B cell (primary cell): ENCODE results near the gene PEX13. TPM values are rescaled to one million over a fixed set of nuclear protein-coding genes. Genes with fewer than 3 reads are reported as not detected.

Experiments
- ATAC-seq: fragments of 200-7000 bp; cut with Tn5 transposase; one replicate; pipeline ENCODE4 v1.10.0; 2021; ENCODE audit warnings: low read depth, mild to moderate bottlenecking, moderate number of reproducible peaks, moderate library complexity
- CTCF ChIA-PET: fragments of 350-600 bp; sonication (Branson Sonifier 250); formaldehyde crosslinking; loops from one replicate; lab custom pipeline; 2021; ENCODE audit warnings: antibody characterized with exemption, inconsistent platforms; lab: Charles Lee
- POLR2A ChIA-PET: fragments of 350-600 bp; sonication (Branson Sonifier 250); formaldehyde crosslinking; loops from one replicate; lab custom pipeline; 2021; ENCODE audit warnings: antibody characterized with exemption; lab: Charles Lee
- DNase-seq: peaks from one replicate; pipeline ENCODE4 v3.0.0; 2013
- H2AFZ ChIP-seq: 2 replicates; pipeline ENCODE4 v1.6.1; 2012; ENCODE audit warnings: mild to moderate bottlenecking, low read depth, low read length; ENCODE audit not compliant: insufficient read depth, poor library complexity, severe bottlenecking
- H3K27ac ChIP-seq, 2 donors: 1 replicate in 1 of 2; 2 replicates in 1 of 2; pipeline ENCODE4 v1.5.1; 2012 to 2013; ENCODE audit warnings: low read length in 2 of 2, mild to moderate bottlenecking in 2 of 2, moderate library complexity in 1 of 2
- H3K27me3 ChIP-seq, 4 experiments: fragments of 200-600 bp in 1 of 4; sonication (generic) in 1 of 4; replicated peaks in 1 of 4; 1 replicate in 2 of 4; 2 replicates in 2 of 4; pipeline versions ENCODE4 v1.6.1 to v1.7.0; 2013 to 2016; ENCODE audit warnings: low read length in 3 of 4, mild to moderate bottlenecking in 2 of 4, mixed read lengths in 1 of 4, moderate library complexity in 1 of 4; ENCODE audit not compliant: insufficient read depth in 4 of 4, control insufficient read depth in 3 of 4; ENCODE audit errors: control extremely low read depth in 1 of 4
- H3K36me3 ChIP-seq, 2 experiments: replicated peaks in 1 of 2; 1 replicate in 1 of 2; 2 replicates in 1 of 2; pipeline versions ENCODE4 v1.6.1 to v1.7.1; 2013; ENCODE audit warnings: low read length in 1 of 2; ENCODE audit not compliant: insufficient read depth in 2 of 2, control insufficient read depth in 1 of 2; ENCODE audit errors: control extremely low read depth in 1 of 2, extremely low read depth in 1 of 2
- H3K4me1 ChIP-seq, 2 donors: fragments of 200-600 bp in 1 of 2; sonication (generic) in 1 of 2; 1 replicate in 1 of 2; 2 replicates in 1 of 2; pipeline versions ENCODE4 v1.5.1 to v1.6.1; 2013 to 2017; ENCODE audit warnings: low read length in 2 of 2; ENCODE audit not compliant: control insufficient read depth in 2 of 2, insufficient read depth in 2 of 2
- H3K4me2 ChIP-seq: replicated peaks from 2 replicates; pipeline ENCODE3; 2012; ENCODE audit warnings: mild to moderate bottlenecking, low read depth, low read length; ENCODE audit not compliant: poor library complexity, severe bottlenecking
- H3K4me3 ChIP-seq, 5 experiments: fragments of 200-600 bp in 1 of 5; sonication (generic) in 1 of 5; 1 replicate in 3 of 5; 2 replicates in 2 of 5; pipeline versions ENCODE4 v1.5.1 to v1.7.0; 2011 to 2016; ENCODE audit warnings: low read length in 4 of 5, mild to moderate bottlenecking in 4 of 5, low read depth in 2 of 5, control low read depth in 1 of 5, moderate library complexity in 1 of 5; ENCODE audit not compliant: insufficient read depth in 1 of 5; ENCODE audit errors: control extremely low read depth in 1 of 5, extremely low read depth in 1 of 5
- H3K79me2 ChIP-seq: fragments of 200-600 bp; sonication (generic); one replicate; pipeline ENCODE4 v1.6.0; 2016; ENCODE audit warnings: low read length; ENCODE audit not compliant: control insufficient read depth, insufficient read depth
- H3K9ac ChIP-seq: fragments of 200-600 bp; sonication (generic); 2 replicates; pipeline ENCODE4 v1.6.1; 2017; ENCODE audit warnings: mild to moderate bottlenecking, low read length, moderate library complexity
- H3K9me3 ChIP-seq, 3 donors: one replicate each; pipeline versions ENCODE4 v1.6.1 to v1.7.1; 2013; ENCODE audit warnings: low read length in 2 of 3; ENCODE audit not compliant: control insufficient read depth in 2 of 3, insufficient read depth in 1 of 3; ENCODE audit errors: control extremely low read depth in 1 of 3
- H4K20me1 ChIP-seq: 2 replicates; pipeline ENCODE4 v1.6.0; 2012; ENCODE audit warnings: mild to moderate bottlenecking, low read length; ENCODE audit not compliant: insufficient read depth, control insufficient read depth, poor library complexity, severe bottlenecking
- H3K27ac Mint-ChIP-seq: one replicate; pipeline ENCODE4 v1.8.0; 2021; ENCODE audit warnings: mixed read lengths
- H3K27me3 Mint-ChIP-seq: one replicate; pipeline ENCODE4 v1.8.0; 2021; ENCODE audit warnings: mixed read lengths
- H3K4me1 Mint-ChIP-seq: one replicate; pipeline ENCODE4 v1.8.0; 2021; ENCODE audit warnings: mixed read lengths
- H3K4me3 Mint-ChIP-seq: one replicate; pipeline ENCODE4 v1.8.0; 2021; ENCODE audit warnings: mixed read lengths
- H3K9me3 Mint-ChIP-seq: one replicate; pipeline ENCODE4 v1.8.0; 2022; ENCODE audit warnings: mixed read lengths; ENCODE audit not compliant: insufficient read depth
- CTCF ChIP-seq: fragments of 200-600 bp; IDR thresholded peaks from one replicate; pipeline ENCODE4 v1.8.0; 2022; ENCODE audit warnings: antibody characterized with exemption, mild to moderate bottlenecking
- EZH2 ChIP-seq: IDR thresholded peaks from 2 replicates; pipeline ENCODE4 v1.6.1; 2012; ENCODE audit warnings: borderline replicate concordance, low read depth, mild to moderate bottlenecking, moderate library complexity, low read length; ENCODE audit not compliant: insufficient read depth, poor library complexity, severe bottlenecking
- WGBS: methylation state at CpG from one replicate; pipeline ENCODE4 v1.1.5; 2013; ENCODE audit warnings: missing lambda C conversion rate; ENCODE audit not compliant: insufficient coverage; 5-methylcytosine and 5-hydroxymethylcytosine counted together
- intact Hi-C: fragments of 100-400 bp; cut with micrococcal nuclease; formaldehyde crosslinking; loops from one replicate; pipeline ENCODE4 v1.10.0; 2022
- polyA plus RNA-seq: library from polyadenylated mRNA; depleted of rRNA; stranded (reverse); fragments of >200 nt; gene quantifications from 2 replicates; pipeline ENCODE4 v1.2.3, GENCODE V29; 2012
- total RNA-seq, 2 donors: library from RNA; stranded (reverse); fragments of 120-200 nt in 1 of 2; gene quantifications; 1 replicate in 1 of 2; 2 replicates in 1 of 2; pipeline versions ENCODE4 v1.2.3 to v1.2.4, GENCODE V29; 2013 to 2022

PEX13 gene
- total and polyA plus RNA-seq, 2 donors (not counting 1 experiment from before 2014, with no cell fraction given), result 6.1 to 19.8 TPM

DNA sequence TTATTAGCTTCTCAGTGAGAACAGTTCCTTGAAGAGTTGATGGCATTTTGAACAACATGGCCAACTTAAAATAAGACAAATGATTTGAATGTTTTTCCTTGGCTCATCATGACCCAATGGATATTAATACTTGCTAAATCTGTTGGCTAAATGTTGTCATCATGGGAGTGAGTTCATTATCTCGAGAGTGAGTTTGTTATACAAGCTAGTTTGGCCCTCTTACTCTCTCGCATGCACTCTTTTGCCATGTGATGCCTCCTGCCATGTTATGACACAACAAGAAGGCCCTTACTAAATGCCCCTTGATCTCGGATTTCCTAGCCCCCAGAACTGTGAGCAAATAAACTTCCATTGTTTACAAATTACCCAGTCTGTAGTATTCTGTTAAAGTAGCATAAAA, 25.3 kb downstream of the PEX13 start:
- no peak for TF ChIP-seq EZH2
- no peak for TF ChIP-seq CTCF
- Mint-ChIP-seq H3K27me3 (no peaks in the 10 kb centered on the region), H3K4me1 (peaks cover 20% of the 10 kb centered on the region), H3K27ac (no peak overlapping the region), H3K9me3 (no peaks in the 10 kb centered on the region), H3K4me3 (no peak overlapping the region)
- H4K20me1 ChIP-seq, result no peaks in the 10 kb centered on the region
- intact Hi-C loops, result no loop called here
- no peak overlapping the region for H3K4me3 ChIP-seq
- peaks cover 0 to 12% of the 10 kb centered on the region in 2 experiments for H3K36me3 ChIP-seq
- 100% methylated on average over 1 of the region's 3 CpGs for WGBS
- CTCF ChIA-PET, result no interaction called here
- no peak overlapping the region for H3K4me2 ChIP-seq
- no peak overlapping the region for H3K9ac ChIP-seq
- no peak overlapping the region for H2AFZ ChIP-seq
- H3K27me3 ChIP-seq, result no peaks in the 10 kb centered on the region
- peaks cover 0 to 8% (median 0%) of the 10 kb centered on the region in 3 donors for H3K9me3 ChIP-seq
- POLR2A ChIA-PET, result no interaction called here
- H3K27ac ChIP-seq, result no peak overlapping the region
- ATAC-seq (no peak), DNase-seq (no peak)
- H3K4me1 ChIP-seq, result peaks cover 0 to 6% of the 10 kb centered on the region in 2 donors
- no peaks in the 10 kb centered on the region for H3K79me2 ChIP-seq

GRCh38 chr2:61044636-61045035, 27.1 kb downstream of the PEX13 start:
- Mint-ChIP-seq H3K27ac (peak overlapping the region; percentile 5), H3K4me1 (peaks cover 20% of the 10 kb centered on the region), H3K9me3 (no peaks in the 10 kb centered on the region), H3K27me3 (no peaks in the 10 kb centered on the region), H3K4me3 (no peak overlapping the region)
- ChIA-PET CTCF (no interaction called here), POLR2A (no interaction called here)
- Histone ChIP-seq H3K4me1 (peaks cover 0 to 6% of the 10 kb centered on the region in 2 donors), H3K9ac (no peak overlapping the region), H3K27me3 (no peaks in the 10 kb centered on the region), H3K9me3 (peaks cover 0 to 8% (median 0%) of the 10 kb centered on the region in 3 donors), H3K4me2 (no peak overlapping the region), H3K4me3 (no peak overlapping the region), H3K79me2 (no peaks in the 10 kb centered on the region), H2AFZ (no peak overlapping the region), H3K36me3 (peaks cover 6 to 23% of the 10 kb centered on the region in 2 experiments), H3K27ac (no peak overlapping the region), H4K20me1 (no peaks in the 10 kb centered on the region)
- TF ChIP-seq CTCF (no peak), EZH2 (no peak)
- ATAC-seq (peak; percentile 39), DNase-seq (peak; percentile 16)
- no CpG with 5 or more reads among the region's 4 CpGs for WGBS
- intact Hi-C loops, result no loop called here
